Measurements from ENCODE around the gene RUBCNL.

GRCh38 chr13:46320406-46320805, 66.6 kb downstream of the RUBCNL start:
- no peak for TF ChIP-seq CTCF (IDR thresholded peaks at IDR 0.05)
- no peak for TF ChIP-seq EP300 (IDR thresholded peaks at IDR 0.05)
- TF ChIP-seq POLR2A (IDR thresholded peaks at IDR 0.05), result no peak

Measured in ovary (tissue), 3 donors.